ENCODE data around the gene LRP1B.

DNA sequence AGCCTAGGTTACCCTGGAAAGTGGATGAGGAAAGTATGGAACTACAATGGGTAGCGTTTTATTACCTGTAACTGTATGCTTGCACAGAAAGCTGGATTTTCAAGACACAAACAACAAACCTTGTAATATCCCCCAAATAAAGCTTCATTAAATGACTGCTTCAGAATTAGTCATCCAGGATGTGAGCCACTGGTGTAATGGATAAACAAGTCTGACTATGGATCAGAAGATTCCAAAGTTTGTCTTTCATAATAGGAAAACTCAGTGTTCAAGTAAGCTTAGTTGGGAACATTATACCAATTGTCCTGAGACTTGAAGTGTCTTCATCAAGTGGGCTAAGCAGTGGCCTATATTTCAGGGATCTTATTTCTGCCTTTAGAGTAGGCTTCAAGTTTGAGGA, 518.8 kb downstream of the LRP1B start:
- TF ChIP-seq CTCF (IDR thresholded peaks at IDR 0.05; ENCODE audit: low read length), result no peak
- TF ChIP-seq EZH2 (optimal IDR thresholded peaks at IDR 0.05; ENCODE audit: low read depth, low read length), result no peak
